Measurements from ENCODE around the gene MAGEF1. TPM values are rescaled to one million over a fixed set of nuclear protein-coding genes. Genes with fewer than 3 reads are reported as not detected.

MAGEF1 gene
- total and polyA plus RNA-seq, 2 of the 13 experiments (the other 11 are each of a cell fraction or from before 2014, with no cell fraction given), result 26.0 to 62.4 TPM

- 21% methylated on average over 9 of the region's 9 CpGs for WGBS (ENCODE audit: low lambda C conversion rate)
- no peak overlapping the region for H2AFZ ChIP-seq (ENCODE audit: low read length)
- ATAC-seq, result no peak
These were observed 45.4 kb downstream of the MAGEF1 start for GRCh38 chr3:184666442-184666841.

More at GRCh38 chr3:184666442-184666841, 45.4 kb downstream of the MAGEF1 start:
- BruUV-seq (replicated peaks), result no TSS peak
- FAIRE-seq, result no peak
- H3K9ac ChIP-seq (ENCODE audit: insufficient read depth, low read depth, low read length), result no peak overlapping the region
- peaks cover 1 to 19% of the 10 kb centered on the region in 2 experiments; a peak in 2 of 5 replicates for H3K27me3 ChIP-seq (ENCODE audit: control insufficient read depth in 1 of 2, insufficient read depth in 2 of 2, low read length in 2 of 2)
- H3K79me2 ChIP-seq (ENCODE audit: insufficient read depth, low read length), result no peaks in the 10 kb centered on the region
- POLR2A ChIA-PET, result no interaction called here
- TF ChIP-seq ZNF713 (CRISPR knock-in tag; IDR thresholded peaks at IDR 0.05) (no peak), CEBPB (IDR thresholded peaks at IDR 0.05; ENCODE audit: borderline replicate concordance, low read depth, low read length) (no peak), SRSF4 (IDR thresholded peaks at IDR 0.05; ENCODE audit: low read depth, low read length, poor library complexity, severe bottlenecking) (no peak), ZNF75D (CRISPR knock-in tag; IDR thresholded peaks at IDR 0.05; ENCODE audit: borderline replicate concordance) (no peak), ZNF30 (CRISPR knock-in tag; IDR thresholded peaks at IDR 0.05) (no peak), DBP (CRISPR knock-in tag; IDR thresholded peaks at IDR 0.05; ENCODE audit: not compliant biosample characterization) (no peak), ZNF724P (CRISPR knock-in tag; IDR thresholded peaks at IDR 0.05; ENCODE audit: borderline replicate concordance) (no peak), THRA (CRISPR knock-in tag; IDR thresholded peaks at IDR 0.05; ENCODE audit: borderline replicate concordance) (no peak), KDM3A (CRISPR knock-in tag; IDR thresholded peaks at IDR 0.05; ENCODE audit: low read depth) (no peak)
- no peaks in the 10 kb centered on the region for H3K9me3 ChIP-seq (ENCODE audit: low read length)
- no peaks in the 10 kb centered on the region for H4K20me1 ChIP-seq (ENCODE audit: insufficient read depth, low read length)
- CTCF ChIA-PET (ENCODE audit: low intra/inter-chr PET ratio, low total read pairs), result no interaction called here
- intact Hi-C loops (cut with micrococcal nuclease; ENCODE audit: unreplicated experiment) (no loop called here), in situ Hi-C loops (cut with HindIII; ENCODE audit: extremely low pct_ligation_motif_present, low pct_unique_long_range_greater_than_20kb) (no loop called here)
- H3K27ac ChIP-seq (ENCODE audit: extremely low read length, insufficient read depth, low read length), result no peak overlapping the region
- no peaks in the 10 kb centered on the region for H3K4me1 ChIP-seq (ENCODE audit: insufficient read depth, low read length)
- no peaks in the 10 kb centered on the region for H3K36me3 ChIP-seq (replicated peaks in 1 of 2; ENCODE audit: control insufficient read depth in 1 of 2, insufficient read depth in 2 of 2, low read length in 2 of 2)
- DNase-seq (ENCODE audit: low spot score), result no peak
- H3K4me3 ChIP-seq (replicated peaks in 1 of 3; ENCODE audit: insufficient read depth in 1 of 3, low read depth in 2 of 3, low read length in 3 of 3), result no peak overlapping the region
- no peak overlapping the region for H3K4me2 ChIP-seq (ENCODE audit: low read depth, low read length)
